ENCODE results near the gene ENDOV. TPM values are rescaled to one million over a fixed set of nuclear protein-coding genes. Genes with fewer than 3 reads are reported as not detected.

ENDOV gene
- total and polyA plus RNA-seq, 2 of the 13 experiments (the other 11 are each of a cell fraction or from before 2014, with no cell fraction given): 15.1 to 17.1 TPM

DNA sequence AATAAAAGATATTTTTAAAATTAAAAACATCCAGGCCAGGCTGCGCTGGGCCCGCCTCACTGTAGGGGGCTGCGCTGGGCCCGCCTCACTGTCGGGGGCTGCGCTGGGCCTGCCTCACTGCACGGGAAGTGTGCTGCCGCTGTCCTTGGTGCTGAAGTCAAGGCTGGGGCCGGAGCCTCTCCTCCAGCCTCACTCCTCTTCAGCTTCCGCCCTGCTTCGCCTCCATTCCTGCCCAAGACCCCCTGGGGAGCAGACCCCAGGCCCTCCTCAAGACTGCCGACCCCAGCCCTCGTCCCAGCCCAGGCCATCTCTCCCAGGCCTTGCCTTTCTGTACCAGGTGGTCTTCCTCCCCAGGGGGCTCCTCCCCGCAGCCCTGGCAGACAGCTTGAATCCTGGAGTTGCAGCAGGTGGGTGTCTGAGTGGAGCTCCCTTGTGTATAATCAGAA lies 26.2 kb downstream of the ENDOV start (continued):
- TF ChIP-seq, protein P1, sequence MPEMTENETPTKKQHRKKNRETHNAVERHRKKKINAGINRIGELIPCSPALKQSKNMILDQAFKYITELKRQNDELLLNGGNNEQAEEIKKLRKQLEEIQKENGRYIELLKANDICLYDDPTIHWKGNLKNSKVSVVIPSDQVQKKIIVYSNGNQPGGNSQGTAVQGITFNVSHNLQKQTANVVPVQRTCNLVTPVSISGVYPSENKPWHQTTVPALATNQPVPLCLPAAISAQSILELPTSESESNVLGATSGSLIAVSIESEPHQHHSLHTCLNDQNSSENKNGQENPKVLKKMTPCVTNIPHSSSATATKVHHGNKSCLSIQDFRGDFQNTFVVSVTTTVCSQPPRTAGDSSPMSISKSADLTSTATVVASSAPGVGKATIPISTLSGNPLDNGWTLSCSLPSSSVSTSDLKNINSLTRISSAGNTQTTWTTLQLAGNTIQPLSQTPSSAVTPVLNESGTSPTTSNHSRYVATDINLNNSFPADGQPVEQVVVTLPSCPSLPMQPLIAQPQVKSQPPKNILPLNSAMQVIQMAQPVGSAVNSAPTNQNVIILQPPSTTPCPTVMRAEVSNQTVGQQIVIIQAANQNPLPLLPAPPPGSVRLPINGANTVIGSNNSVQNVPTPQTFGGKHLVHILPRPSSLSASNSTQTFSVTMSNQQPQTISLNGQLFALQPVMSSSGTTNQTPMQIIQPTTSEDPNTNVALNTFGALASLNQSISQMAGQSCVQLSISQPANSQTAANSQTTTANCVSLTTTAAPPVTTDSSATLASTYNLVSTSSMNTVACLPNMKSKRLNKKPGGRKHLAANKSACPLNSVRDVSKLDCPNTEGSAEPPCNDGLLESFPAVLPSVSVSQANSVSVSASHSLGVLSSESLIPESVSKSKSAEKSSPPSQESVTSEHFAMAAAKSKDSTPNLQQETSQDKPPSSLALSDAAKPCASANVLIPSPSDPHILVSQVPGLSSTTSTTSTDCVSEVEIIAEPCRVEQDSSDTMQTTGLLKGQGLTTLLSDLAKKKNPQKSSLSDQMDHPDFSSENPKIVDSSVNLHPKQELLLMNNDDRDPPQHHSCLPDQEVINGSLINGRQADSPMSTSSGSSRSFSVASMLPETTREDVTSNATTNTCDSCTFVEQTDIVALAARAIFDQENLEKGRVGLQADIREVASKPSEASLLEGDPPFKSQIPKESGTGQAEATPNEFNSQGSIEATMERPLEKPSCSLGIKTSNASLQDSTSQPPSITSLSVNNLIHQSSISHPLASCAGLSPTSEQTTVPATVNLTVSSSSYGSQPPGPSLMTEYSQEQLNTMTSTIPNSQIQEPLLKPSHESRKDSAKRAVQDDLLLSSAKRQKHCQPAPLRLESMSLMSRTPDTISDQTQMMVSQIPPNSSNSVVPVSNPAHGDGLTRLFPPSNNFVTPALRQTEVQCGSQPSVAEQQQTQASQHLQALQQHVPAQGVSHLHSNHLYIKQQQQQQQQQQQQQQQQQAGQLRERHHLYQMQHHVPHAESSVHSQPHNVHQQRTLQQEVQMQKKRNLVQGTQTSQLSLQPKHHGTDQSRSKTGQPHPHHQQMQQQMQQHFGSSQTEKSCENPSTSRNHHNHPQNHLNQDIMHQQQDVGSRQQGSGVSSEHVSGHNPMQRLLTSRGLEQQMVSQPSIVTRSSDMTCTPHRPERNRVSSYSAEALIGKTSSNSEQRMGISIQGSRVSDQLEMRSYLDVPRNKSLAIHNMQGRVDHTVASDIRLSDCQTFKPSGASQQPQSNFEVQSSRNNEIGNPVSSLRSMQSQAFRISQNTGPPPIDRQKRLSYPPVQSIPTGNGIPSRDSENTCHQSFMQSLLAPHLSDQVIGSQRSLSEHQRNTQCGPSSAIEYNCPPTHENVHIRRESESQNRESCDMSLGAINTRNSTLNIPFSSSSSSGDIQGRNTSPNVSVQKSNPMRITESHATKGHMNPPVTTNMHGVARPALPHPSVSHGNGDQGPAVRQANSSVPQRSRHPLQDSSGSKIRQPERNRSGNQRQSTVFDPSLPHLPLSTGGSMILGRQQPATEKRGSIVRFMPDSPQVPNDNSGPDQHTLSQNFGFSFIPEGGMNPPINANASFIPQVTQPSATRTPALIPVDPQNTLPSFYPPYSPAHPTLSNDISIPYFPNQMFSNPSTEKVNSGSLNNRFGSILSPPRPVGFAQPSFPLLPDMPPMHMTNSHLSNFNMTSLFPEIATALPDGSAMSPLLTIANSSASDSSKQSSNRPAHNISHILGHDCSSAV (CRISPR knock-in tag; IDR thresholded peaks at IDR 0.05; ENCODE audit: borderline replicate concordance): no peak

DNA sequence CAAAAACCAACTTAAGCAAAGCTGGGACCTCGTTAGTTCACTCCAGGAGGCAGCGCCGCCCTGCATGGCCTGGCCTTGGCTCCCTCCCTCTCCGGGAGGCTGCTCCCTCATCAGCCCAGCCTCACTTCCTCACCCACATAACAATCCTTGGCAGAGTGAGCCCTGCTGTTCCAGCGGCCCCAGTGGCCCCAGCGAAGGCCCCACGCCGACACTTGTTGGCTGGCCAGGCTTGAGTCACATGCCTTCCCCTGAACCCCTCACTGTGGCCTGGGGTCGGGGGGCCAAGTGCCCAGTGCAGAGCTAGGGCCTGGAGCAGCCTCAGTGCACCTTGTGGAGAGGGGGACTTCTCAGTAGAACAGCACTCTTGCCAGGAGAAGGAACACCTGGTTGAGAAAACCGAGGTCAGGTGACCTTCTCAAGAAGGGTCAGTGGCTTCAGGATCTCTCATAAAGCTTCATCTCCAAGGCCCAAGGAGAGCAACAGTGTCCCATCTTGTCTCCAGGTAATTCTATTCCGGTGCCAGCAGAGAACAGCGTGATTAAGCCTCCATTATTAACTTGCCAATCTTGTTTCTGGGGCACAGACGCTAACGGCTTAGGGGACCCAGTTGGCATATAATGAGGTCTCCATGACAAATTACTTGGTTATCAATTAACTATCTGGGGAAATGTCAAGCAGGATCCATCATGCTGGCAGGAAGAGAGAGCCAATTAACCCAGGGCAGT lies 26.8 kb downstream of the ENDOV start:
- H3K27ac ChIP-seq (ENCODE audit: extremely low read length, insufficient read depth, low read length): no peak overlapping the region
- H3K4me2 ChIP-seq (ENCODE audit: low read depth, low read length): no peak overlapping the region
- H2AFZ ChIP-seq (ENCODE audit: low read length): no peak overlapping the region
- H3K79me2 ChIP-seq (ENCODE audit: insufficient read depth, low read length): no peaks in the 10 kb centered on the region
- peaks cover 7 to 18% of the 10 kb centered on the region in 2 experiments; a peak in 3 of 5 replicates for H3K27me3 ChIP-seq (ENCODE audit: control insufficient read depth in 1 of 2, insufficient read depth in 2 of 2, low read length in 2 of 2)
- intact Hi-C loops (cut with micrococcal nuclease; ENCODE audit: unreplicated experiment) (no loop called here), in situ Hi-C loops (cut with HindIII; ENCODE audit: extremely low pct_ligation_motif_present, low pct_unique_long_range_greater_than_20kb) (no loop called here)
- no peak overlapping the region for H3K4me3 ChIP-seq (replicated peaks in 1 of 3; ENCODE audit: insufficient read depth in 1 of 3, low read depth in 2 of 3, low read length in 3 of 3)
- POLR2A ChIA-PET: interaction anchor here (1.7 kb wide), 1 partner anchor 13 kb away, joined by 6 read pairs; no protein-coding TSS in a partner anchor
- no peaks in the 10 kb centered on the region for H3K36me3 ChIP-seq (replicated peaks in 1 of 2; ENCODE audit: control insufficient read depth in 1 of 2, insufficient read depth in 2 of 2, low read length in 2 of 2)
- BruUV-seq (replicated peaks): no TSS peak
- H3K9me3 ChIP-seq (ENCODE audit: low read length): no peaks in the 10 kb centered on the region
- FAIRE-seq (no peak), ATAC-seq (no peak), DNase-seq (ENCODE audit: low spot score) (no peak)
- TF ChIP-seq ZNF775 (CRISPR knock-in tag; IDR thresholded peaks at IDR 0.05; ENCODE audit: borderline replicate concordance) (no peak), TCF7L2 (IDR thresholded peaks at IDR 0.05; ENCODE audit: low read depth, low read length) (no peak), SOX13 (IDR thresholded peaks at IDR 0.05) (no peak), SOX13 (CRISPR knock-in tag; conservative IDR thresholded peaks at IDR 0.05 in 1 of 2, IDR thresholded peaks at IDR 0.05 in 1 of 2) (no peak), ZNF777 (CRISPR knock-in tag; IDR thresholded peaks at IDR 0.05) (no peak)
- TF ChIP-seq, protein P2, sequence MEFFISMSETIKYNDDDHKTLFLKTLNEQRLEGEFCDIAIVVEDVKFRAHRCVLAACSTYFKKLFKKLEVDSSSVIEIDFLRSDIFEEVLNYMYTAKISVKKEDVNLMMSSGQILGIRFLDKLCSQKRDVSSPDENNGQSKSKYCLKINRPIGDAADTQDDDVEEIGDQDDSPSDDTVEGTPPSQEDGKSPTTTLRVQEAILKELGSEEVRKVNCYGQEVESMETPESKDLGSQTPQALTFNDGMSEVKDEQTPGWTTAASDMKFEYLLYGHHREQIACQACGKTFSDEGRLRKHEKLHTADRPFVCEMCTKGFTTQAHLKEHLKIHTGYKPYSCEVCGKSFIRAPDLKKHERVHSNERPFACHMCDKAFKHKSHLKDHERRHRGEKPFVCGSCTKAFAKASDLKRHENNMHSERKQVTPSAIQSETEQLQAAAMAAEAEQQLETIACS (CRISPR knock-in tag; IDR thresholded peaks at IDR 0.05): no peak
- WGBS (ENCODE audit: low lambda C conversion rate): 50% methylated on average over 11 of the region's 14 CpGs
- H3K4me1 ChIP-seq (ENCODE audit: insufficient read depth, low read length): peaks cover 4% of the 10 kb centered on the region
- peaks cover 14% of the 10 kb centered on the region; the same call in 1 of the 2 replicates for H4K20me1 ChIP-seq (ENCODE audit: insufficient read depth, low read length)
- CTCF ChIA-PET (ENCODE audit: low intra/inter-chr PET ratio, low total read pairs): no interaction called here
- H3K9ac ChIP-seq (ENCODE audit: insufficient read depth, low read depth, low read length): no peak overlapping the region
